HG02943 (cell line): Measurements from ENCODE around the gene AGXT.

Experiments used
- ATAC-seq: cut with Tn5 transposase; IDR thresholded peaks from one replicate; pipeline ENCODE4 v1.9.1; 2021; ENCODE audit warnings: mild to moderate bottlenecking, low read depth, moderate library complexity; ENCODE audit not compliant: unreplicated experiment

Gene AGXT

GRCh38 chr2:240865391-240865790 is 3.2 kb upstream of the AGXT start:
- no peak for ATAC-seq

- ATAC-seq: no peak
These were observed 708 bp downstream of the AGXT start for GRCh38 chr2:240869109-240869955.

GRCh38 chr2:240869956-240870875 is 1.6 kb downstream of the AGXT start:
- ATAC-seq: no peak

GRCh38 chr2:240871071-240871958 is 2.7 kb downstream of the AGXT start:
- ATAC-seq: no peak

GRCh38 chr2:240872317-240873097 is 3.9 kb downstream of the AGXT start:
- no peak for ATAC-seq

GRCh38 chr2:240873098-240873788 is 4.6 kb downstream of the AGXT start:
- ATAC-seq: no peak

GRCh38 chr2:240873805-240874714 is 5.4 kb downstream of the AGXT start:
- ATAC-seq: no peak

GRCh38 chr2:240874715-240875227 is 6.1 kb downstream of the AGXT start:
- ATAC-seq: no peak

- no peak for ATAC-seq
These were observed 6.8 kb downstream of the AGXT start for GRCh38 chr2:240875228-240876034.

- ATAC-seq: no peak
These were observed 7.4 kb downstream of the AGXT start for GRCh38 chr2:240876035-240876474.

GRCh38 chr2:240876475-240877251 is 8.0 kb downstream of the AGXT start:
- ATAC-seq: no peak

GRCh38 chr2:240877460-240878340 is 9.1 kb downstream of the AGXT start:
- no peak for ATAC-seq

GRCh38 chr2:240878341-240878936 is 9.8 kb downstream of the AGXT start:
- no peak for ATAC-seq

GRCh38 chr2:240879105-240879504 is 10.5 kb downstream of the AGXT start:
- no peak for ATAC-seq

- no peak for ATAC-seq
These were observed 13.3 kb downstream of the AGXT start for GRCh38 chr2:240881913-240882312.
